Breast epithelium (tissue), 3 donors: ENCODE measurements around the gene ADM.

ENCODE experiments used
- POLR2A ChIP-seq: fragments of 450-650 bp; IDR thresholded peaks from one replicate; pipeline ENCODE4 v1.6.1; 2016; ENCODE audit warnings: antibody characterized with exemption, mild to moderate bottlenecking, moderate library complexity
- POLR2AphosphoS5 ChIP-seq, 3 donors: sonication (generic); formaldehyde crosslinking; IDR thresholded peaks; one replicate each; pipeline ENCODE4 v1.6.1; 2017; ENCODE audit warnings: antibody characterized with exemption in 3 of 3
- TF ChIP-seq, protein P1 (sequence below), 3 donors: fragments of 450-650 bp; IDR thresholded peaks; one replicate each; pipeline ENCODE4 v1.5.1; 2016 to 2017; ENCODE audit warnings: antibody characterized with exemption in 3 of 3, mild to moderate bottlenecking in 3 of 3, moderate library complexity in 3 of 3

DNA sequence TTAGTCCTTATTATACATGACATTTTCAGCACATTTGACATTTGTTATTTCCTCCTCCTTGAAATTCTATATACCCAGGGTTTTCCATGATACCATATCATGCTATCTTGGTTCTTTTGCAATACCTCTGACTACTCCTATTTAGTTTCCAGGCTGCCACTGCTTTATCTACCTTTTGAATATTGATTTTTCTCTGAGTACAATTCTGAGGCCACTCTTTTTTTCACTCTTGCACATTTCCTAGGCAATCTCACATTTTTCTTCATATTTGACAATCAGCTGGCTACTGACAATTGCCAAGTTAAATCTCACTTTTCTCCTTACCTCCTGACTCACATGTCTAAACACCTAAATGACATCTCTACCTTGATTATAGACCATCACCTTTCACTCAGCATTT lies 22.8 kb upstream of the ADM start:
- TF ChIP-seq, protein P1, sequence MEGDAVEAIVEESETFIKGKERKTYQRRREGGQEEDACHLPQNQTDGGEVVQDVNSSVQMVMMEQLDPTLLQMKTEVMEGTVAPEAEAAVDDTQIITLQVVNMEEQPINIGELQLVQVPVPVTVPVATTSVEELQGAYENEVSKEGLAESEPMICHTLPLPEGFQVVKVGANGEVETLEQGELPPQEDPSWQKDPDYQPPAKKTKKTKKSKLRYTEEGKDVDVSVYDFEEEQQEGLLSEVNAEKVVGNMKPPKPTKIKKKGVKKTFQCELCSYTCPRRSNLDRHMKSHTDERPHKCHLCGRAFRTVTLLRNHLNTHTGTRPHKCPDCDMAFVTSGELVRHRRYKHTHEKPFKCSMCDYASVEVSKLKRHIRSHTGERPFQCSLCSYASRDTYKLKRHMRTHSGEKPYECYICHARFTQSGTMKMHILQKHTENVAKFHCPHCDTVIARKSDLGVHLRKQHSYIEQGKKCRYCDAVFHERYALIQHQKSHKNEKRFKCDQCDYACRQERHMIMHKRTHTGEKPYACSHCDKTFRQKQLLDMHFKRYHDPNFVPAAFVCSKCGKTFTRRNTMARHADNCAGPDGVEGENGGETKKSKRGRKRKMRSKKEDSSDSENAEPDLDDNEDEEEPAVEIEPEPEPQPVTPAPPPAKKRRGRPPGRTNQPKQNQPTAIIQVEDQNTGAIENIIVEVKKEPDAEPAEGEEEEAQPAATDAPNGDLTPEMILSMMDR (IDR thresholded peaks at IDR 0.05), result no peak
- TF ChIP-seq POLR2AphosphoS5 (IDR thresholded peaks at IDR 0.05) (no peak), POLR2A (no peak)
